NCI-H2196 treated with DMSO at 0.1 percent for 48 hours (cell line): Measurements from ENCODE around the gene DACT2.
"Not testable (repeated sequence)": the region's sequence is repeated elsewhere in the genome, so short reads cannot be mapped to it uniquely, and the experiment has no call there.

ENCODE experiments used
- DNase-seq: peaks from one replicate; lab custom pipeline; 2025; ENCODE audit not compliant: unreplicated experiment; lab: John Stamatoyannopoulos, UW

The DACT2 gene

GRCh38 chr6:168305096-168305749 lies 14.4 kb downstream of the DACT2 start:
- DNase-seq: no peak

- no peak for DNase-seq
Observed at GRCh38 chr6:168304752-168305015, 14.9 kb downstream of the DACT2 start.

- DNase-seq: no peak
Observed at GRCh38 chr6:168303982-168304751, 15.4 kb downstream of the DACT2 start.

- DNase-seq: no peak
Observed at GRCh38 chr6:168302534-168302933, 17.0 kb downstream of the DACT2 start.

- DNase-seq: no peak
Observed at GRCh38 chr6:168301648-168302398, 17.8 kb downstream of the DACT2 start.

- DNase-seq: no peak
Observed at GRCh38 chr6:168300975-168301647, 18.5 kb downstream of the DACT2 start.

- DNase-seq: no peak
Observed at GRCh38 chr6:168299541-168300511, 19.8 kb downstream of the DACT2 start.

GRCh38 chr6:168297643-168298042 lies 21.9 kb downstream of the DACT2 start:
- DNase-seq: no peak

- DNase-seq: no peak
Observed at GRCh38 chr6:168294901-168295300, 24.7 kb downstream of the DACT2 start.

GRCh38 chr6:168293636-168294530 lies 25.7 kb downstream of the DACT2 start:
- DNase-seq: no peak

- peak; percentile 15 for DNase-seq
Observed at GRCh38 chr6:168292826-168293225, 26.8 kb downstream of the DACT2 start.

- DNase-seq: no peak
Observed at GRCh38 chr6:168291450-168291849, 28.1 kb downstream of the DACT2 start.

- no peak for DNase-seq
Observed at GRCh38 chr6:168290095-168290494, 29.5 kb downstream of the DACT2 start.

- DNase-seq: no peak
Observed at GRCh38 chr6:168289571-168289962, 30.0 kb downstream of the DACT2 start.

GRCh38 chr6:168288781-168289570 lies 30.6 kb downstream of the DACT2 start:
- no peak for DNase-seq

- DNase-seq: not testable (repeated sequence)
Observed at GRCh38 chr6:168287460-168287859, 32.1 kb downstream of the DACT2 start.

GRCh38 chr6:168286771-168287446 lies 32.7 kb downstream of the DACT2 start:
- not testable (repeated sequence) for DNase-seq

- DNase-seq: no peak
Observed at GRCh38 chr6:168286116-168286515, 33.5 kb downstream of the DACT2 start.
